ENCODE results near the gene SUN1.

The SUN1 gene

GRCh38 chr7:900331-901040 is 68.2 kb downstream of the SUN1 start:
- H3K4me3 ChIP-seq (ENCODE audit: low read length in 2 of 2), result no peak overlapping the region
- peaks cover 13 to 15% of the 10 kb centered on the region in 2 donors for H3K36me3 ChIP-seq (ENCODE audit: control insufficient read depth in 2 of 2, insufficient read depth in 2 of 2, low read length in 2 of 2)
- no peak overlapping the region for H3K9ac ChIP-seq (ENCODE audit: low read length in 2 of 2)
- H3K4me1 ChIP-seq (ENCODE audit: control insufficient read depth, insufficient read depth, low read length), result peaks cover 15% of the 10 kb centered on the region
- H3K9me3 ChIP-seq (ENCODE audit: control insufficient read depth in 2 of 2, low read length in 2 of 2), result no peaks in the 10 kb centered on the region
- no peaks in the 10 kb centered on the region for H3K27me3 ChIP-seq (ENCODE audit: control insufficient read depth in 1 of 2, insufficient read depth in 2 of 2, low read length in 2 of 2)
- peak overlapping the region; percentile 41 for H3K27ac ChIP-seq (ENCODE audit: low read length)

GRCh38 chr7:901041-901387 is 68.7 kb downstream of the SUN1 start:
- H3K27ac ChIP-seq (ENCODE audit: low read length), result peak overlapping the region; percentile 41
- no peaks in the 10 kb centered on the region for H3K9me3 ChIP-seq (ENCODE audit: control insufficient read depth in 2 of 2, low read length in 2 of 2)
- H3K4me3 ChIP-seq (ENCODE audit: low read length in 2 of 2), result no peak overlapping the region
- peaks cover 15% of the 10 kb centered on the region for H3K4me1 ChIP-seq (ENCODE audit: control insufficient read depth, insufficient read depth, low read length)
- no peak overlapping the region for H3K9ac ChIP-seq (ENCODE audit: low read length in 2 of 2)
- H3K36me3 ChIP-seq (ENCODE audit: control insufficient read depth in 2 of 2, insufficient read depth in 2 of 2, low read length in 2 of 2), result peaks cover 9 to 10% of the 10 kb centered on the region in 2 donors
- no peaks in the 10 kb centered on the region for H3K27me3 ChIP-seq (ENCODE audit: control insufficient read depth in 1 of 2, insufficient read depth in 2 of 2, low read length in 2 of 2)

DNA sequence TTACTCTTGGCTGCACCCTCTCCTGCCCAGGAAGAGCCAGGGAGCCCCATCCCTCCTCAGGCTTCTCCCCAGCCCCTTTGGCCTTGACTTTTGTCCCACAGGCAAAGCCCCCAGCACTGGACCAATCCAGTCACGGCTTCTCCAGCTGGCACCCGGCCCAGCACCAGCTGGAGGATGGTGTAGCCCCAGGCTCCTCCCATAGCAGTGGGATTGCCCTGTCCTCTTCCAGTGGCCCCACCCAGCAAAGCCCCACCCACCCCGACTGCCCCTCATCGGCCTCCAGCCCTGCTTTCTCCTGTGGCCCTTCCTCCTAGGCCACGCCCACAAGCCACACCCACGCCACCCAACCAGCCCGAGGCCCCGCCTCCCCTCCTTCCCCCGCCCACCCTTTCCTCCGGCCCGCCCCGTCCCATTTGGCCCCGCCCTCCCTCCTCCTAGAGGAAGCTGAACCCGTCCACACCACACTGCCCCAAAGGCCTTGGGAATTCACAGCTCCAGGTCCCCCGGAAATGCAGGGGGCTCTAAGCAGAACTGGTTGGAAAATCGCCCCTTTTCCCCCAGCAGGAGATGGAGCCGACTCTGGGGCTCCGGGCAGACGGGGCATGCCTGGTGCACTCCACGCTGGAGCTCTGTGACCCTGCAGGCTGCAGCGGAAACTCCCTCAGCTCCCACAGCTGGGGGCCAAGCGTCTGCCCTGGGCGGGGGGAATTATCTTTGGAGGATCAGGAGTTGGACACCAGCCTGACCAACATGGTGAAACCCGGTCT is 69.3 kb downstream of the SUN1 start:
- Histone ChIP-seq H3K36me3 (ENCODE audit: control insufficient read depth in 2 of 2, insufficient read depth in 2 of 2, low read length in 2 of 2) (peaks cover 7 to 9% of the 10 kb centered on the region in 2 donors), H3K27ac (ENCODE audit: low read length) (peak overlapping the region; percentile 41), H3K4me3 (ENCODE audit: low read length in 2 of 2) (no peak overlapping the region), H3K9me3 (ENCODE audit: control insufficient read depth in 2 of 2, low read length in 2 of 2) (no peaks in the 10 kb centered on the region), H3K4me1 (ENCODE audit: control insufficient read depth, insufficient read depth, low read length) (peaks cover 15% of the 10 kb centered on the region), H3K9ac (ENCODE audit: low read length in 2 of 2) (no peak overlapping the region), H3K27me3 (ENCODE audit: control insufficient read depth in 1 of 2, insufficient read depth in 2 of 2, low read length in 2 of 2) (no peaks in the 10 kb centered on the region)

GRCh38 chr7:902996-903395 is 70.7 kb downstream of the SUN1 start:
- Histone ChIP-seq H3K4me1 (ENCODE audit: control insufficient read depth, insufficient read depth, low read length) (peaks cover 10% of the 10 kb centered on the region), H3K27me3 (ENCODE audit: control insufficient read depth in 1 of 2, insufficient read depth in 2 of 2, low read length in 2 of 2) (no peaks in the 10 kb centered on the region)

GRCh38 chr7:903921-904755 is 71.9 kb downstream of the SUN1 start:
- H3K9ac ChIP-seq (ENCODE audit: low read length in 2 of 2), result no peak overlapping the region
- no peak overlapping the region for H3K4me3 ChIP-seq (ENCODE audit: low read length in 2 of 2)
- H3K4me1 ChIP-seq (ENCODE audit: control insufficient read depth, insufficient read depth, low read length), result peaks cover 13% of the 10 kb centered on the region
- no peaks in the 10 kb centered on the region for H3K9me3 ChIP-seq (ENCODE audit: control insufficient read depth in 2 of 2, low read length in 2 of 2)
- no peaks in the 10 kb centered on the region for H3K27me3 ChIP-seq (ENCODE audit: control insufficient read depth in 1 of 2, insufficient read depth in 2 of 2, low read length in 2 of 2)
- peaks cover 0 to 4% of the 10 kb centered on the region in 2 donors for H3K36me3 ChIP-seq (ENCODE audit: control insufficient read depth in 2 of 2, insufficient read depth in 2 of 2, low read length in 2 of 2)
- H3K27ac ChIP-seq (ENCODE audit: low read length), result no peak overlapping the region

More at GRCh38 chr7:902996-903395, 70.7 kb downstream of the SUN1 start:
- H3K4me3 ChIP-seq (ENCODE audit: low read length in 2 of 2), result no peak overlapping the region
- no peaks in the 10 kb centered on the region for H3K9me3 ChIP-seq (ENCODE audit: control insufficient read depth in 2 of 2, low read length in 2 of 2)
- no peak overlapping the region for H3K9ac ChIP-seq (ENCODE audit: low read length in 2 of 2)
- H3K27ac ChIP-seq (ENCODE audit: low read length), result no peak overlapping the region
- H3K36me3 ChIP-seq (ENCODE audit: control insufficient read depth in 2 of 2, insufficient read depth in 2 of 2, low read length in 2 of 2), result peaks cover 0 to 4% of the 10 kb centered on the region in 2 donors

DNA sequence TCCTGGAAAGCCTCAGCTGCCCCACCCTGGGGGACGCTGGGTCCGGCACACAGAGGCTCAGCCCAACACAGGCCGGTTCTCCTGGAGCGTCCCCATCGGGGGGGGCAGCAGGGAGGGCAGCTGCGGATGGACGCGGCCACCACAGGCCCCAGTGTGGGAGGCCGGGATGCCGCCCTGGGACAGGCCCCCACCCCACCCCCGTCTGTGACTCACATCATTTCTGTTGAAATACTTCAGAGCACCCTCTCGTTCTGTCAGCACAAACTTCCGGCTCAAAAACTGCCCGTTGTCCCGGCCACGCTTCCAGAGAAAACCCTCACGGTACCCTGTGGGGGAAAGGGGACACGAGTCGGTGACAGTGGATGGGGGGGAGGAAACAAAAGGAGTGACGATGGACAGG is 72.6 kb downstream of the SUN1 start:
- H3K4me1 ChIP-seq (ENCODE audit: control insufficient read depth, insufficient read depth, low read length), result peaks cover 20% of the 10 kb centered on the region
- H3K27me3 ChIP-seq (ENCODE audit: control insufficient read depth in 1 of 2, insufficient read depth in 2 of 2, low read length in 2 of 2), result no peaks in the 10 kb centered on the region
- H3K36me3 ChIP-seq (ENCODE audit: control insufficient read depth in 2 of 2, insufficient read depth in 2 of 2, low read length in 2 of 2), result peaks cover 0 to 4% of the 10 kb centered on the region in 2 donors
- H3K4me3 ChIP-seq (ENCODE audit: low read length in 2 of 2), result no peak overlapping the region
- H3K9me3 ChIP-seq (ENCODE audit: control insufficient read depth in 2 of 2, low read length in 2 of 2), result no peaks in the 10 kb centered on the region
- H3K9ac ChIP-seq (ENCODE audit: low read length in 2 of 2), result no peak overlapping the region
- no peak overlapping the region for H3K27ac ChIP-seq (ENCODE audit: low read length)

- no peak overlapping the region for H3K9ac ChIP-seq (ENCODE audit: low read length in 2 of 2)
- H3K4me1 ChIP-seq (ENCODE audit: control insufficient read depth, insufficient read depth, low read length), result peaks cover 13% of the 10 kb centered on the region
- no peak overlapping the region for H3K4me3 ChIP-seq (ENCODE audit: low read length in 2 of 2)
- H3K27ac ChIP-seq (ENCODE audit: low read length), result no peak overlapping the region
- H3K9me3 ChIP-seq (ENCODE audit: control insufficient read depth in 2 of 2, low read length in 2 of 2), result no peaks in the 10 kb centered on the region
- H3K27me3 ChIP-seq (ENCODE audit: control insufficient read depth in 1 of 2, insufficient read depth in 2 of 2, low read length in 2 of 2), result no peaks in the 10 kb centered on the region
- H3K36me3 ChIP-seq (ENCODE audit: control insufficient read depth in 2 of 2, insufficient read depth in 2 of 2, low read length in 2 of 2), result peaks cover 0 to 4% of the 10 kb centered on the region in 2 donors
Observed at GRCh38 chr7:906776-907157, 74.5 kb downstream of the SUN1 start.

- H3K27me3 ChIP-seq (ENCODE audit: control insufficient read depth in 1 of 2, insufficient read depth in 2 of 2, low read length in 2 of 2), result no peaks in the 10 kb centered on the region
- peaks cover 0 to 4% of the 10 kb centered on the region in 2 donors for H3K36me3 ChIP-seq (ENCODE audit: control insufficient read depth in 2 of 2, insufficient read depth in 2 of 2, low read length in 2 of 2)
- peaks cover 12% of the 10 kb centered on the region for H3K4me1 ChIP-seq (ENCODE audit: control insufficient read depth, insufficient read depth, low read length)
- H3K9me3 ChIP-seq (ENCODE audit: control insufficient read depth in 2 of 2, low read length in 2 of 2), result no peaks in the 10 kb centered on the region
- H3K9ac ChIP-seq (ENCODE audit: low read length in 2 of 2), result no peak overlapping the region
- no peak overlapping the region for H3K4me3 ChIP-seq (ENCODE audit: low read length in 2 of 2)
- no peak overlapping the region for H3K27ac ChIP-seq (ENCODE audit: low read length)
Observed at GRCh38 chr7:907158-907980, 75.1 kb downstream of the SUN1 start.

DNA sequence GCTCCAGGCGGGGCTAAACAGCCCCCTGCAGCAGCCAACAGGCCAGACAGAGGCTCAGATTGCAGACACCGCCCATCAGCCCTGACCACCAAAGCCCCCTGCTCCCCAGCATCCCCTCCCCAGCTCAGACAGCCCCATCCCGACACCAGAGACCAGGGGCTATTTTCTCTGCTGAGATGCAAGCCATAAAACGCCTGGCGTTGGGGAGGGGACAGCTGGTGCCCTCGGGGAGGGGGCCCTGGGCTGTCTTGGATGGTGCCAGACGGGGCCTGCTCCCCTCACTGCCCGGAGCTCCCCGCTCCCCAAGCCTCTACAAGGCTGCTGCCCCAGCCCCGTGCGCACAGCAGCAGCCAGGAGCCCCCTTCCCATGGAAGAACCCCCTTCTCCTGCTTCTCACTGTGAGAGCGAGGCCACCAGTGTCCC is 75.9 kb downstream of the SUN1 start:
- Histone ChIP-seq H3K27ac (ENCODE audit: low read length) (no peak overlapping the region), H3K27me3 (ENCODE audit: control insufficient read depth in 1 of 2, insufficient read depth in 2 of 2, low read length in 2 of 2) (no peaks in the 10 kb centered on the region), H3K4me3 (ENCODE audit: low read length in 2 of 2) (no peak overlapping the region), H3K36me3 (ENCODE audit: control insufficient read depth in 2 of 2, insufficient read depth in 2 of 2, low read length in 2 of 2) (peaks cover 0 to 2% of the 10 kb centered on the region in 2 donors), H3K9me3 (ENCODE audit: control insufficient read depth in 2 of 2, low read length in 2 of 2) (no peaks in the 10 kb centered on the region), H3K9ac (ENCODE audit: low read length in 2 of 2) (no peak overlapping the region), H3K4me1 (ENCODE audit: control insufficient read depth, insufficient read depth, low read length) (peaks cover 12% of the 10 kb centered on the region)

Data from stomach smooth muscle (tissue), 2 donors.